Common myeloid progenitor, CD34-positive (primary cell): ENCODE data around the gene DOCK10.

Source experiments
- CTCF ChIA-PET: fragments of 350-600 bp; sonication (Branson Sonifier 250); formaldehyde crosslinking; loops from one replicate; lab custom pipeline; 2021; ENCODE audit warnings: antibody characterized with exemption; lab: Charles Lee
- POLR2A ChIA-PET: fragments of 350-600 bp; sonication (Branson Sonifier 250); formaldehyde crosslinking; loops from one replicate; lab custom pipeline; 2021; ENCODE audit warnings: antibody characterized with exemption; lab: Charles Lee
- DNase-seq, 3 donors: peaks; one replicate each; pipeline versions ENCODE4 v3.0.0 to v3.0.0-alpha.2; 2013
- H3K27ac ChIP-seq, 2 experiments: 1 replicate in 1 of 2; 2 replicates in 1 of 2; pipeline ENCODE4 v1.7.0; 2013; ENCODE audit warnings: inconsistent platforms in 2 of 2, low read length in 2 of 2, mild to moderate bottlenecking in 2 of 2, low read depth in 1 of 2, moderate library complexity in 1 of 2; ENCODE audit not compliant: severe bottlenecking in 2 of 2, insufficient read depth in 1 of 2, poor library complexity in 1 of 2
- H3K27me3 ChIP-seq, 5 experiments: replicated peaks in 2 of 5; 1 replicate in 3 of 5; 2 replicates in 2 of 5; pipeline versions ENCODE4 v1.6.1 to v1.7.0; 2013; ENCODE audit warnings: low read length in 4 of 5, mild to moderate bottlenecking in 2 of 5, moderate library complexity in 2 of 5, inconsistent platforms in 1 of 5; ENCODE audit not compliant: insufficient read depth in 5 of 5, control insufficient read depth in 4 of 5
- H3K36me3 ChIP-seq, 4 experiments: 1 replicate in 2 of 4; 2 replicates in 2 of 4; pipeline versions ENCODE4 v1.6.1 to v1.7.0; 2013; ENCODE audit warnings: low read length in 3 of 4, control low read depth in 1 of 4, mild to moderate bottlenecking in 1 of 4; ENCODE audit not compliant: control insufficient read depth in 4 of 4, insufficient read depth in 4 of 4
- H3K4me1 ChIP-seq, 4 experiments: 1 replicate in 3 of 4; 2 replicates in 1 of 4; pipeline versions ENCODE4 v1.6.1 to v1.7.1; 2013; ENCODE audit warnings: low read length in 3 of 4, mild to moderate bottlenecking in 3 of 4, control low read depth in 1 of 4, inconsistent platforms in 1 of 4, moderate library complexity in 1 of 4; ENCODE audit not compliant: control insufficient read depth in 4 of 4, insufficient read depth in 4 of 4; ENCODE audit errors: control extremely low read depth in 1 of 4
- H3K4me3 ChIP-seq, 7 experiments: 1 replicate in 4 of 7; 2 replicates in 3 of 7; pipeline versions ENCODE4 v1.5.1 to v1.7.0; 2013; ENCODE audit warnings: mild to moderate bottlenecking in 7 of 7, low read length in 6 of 7, moderate library complexity in 6 of 7, inconsistent platforms in 2 of 7, low read depth in 2 of 7, control low read depth in 1 of 7; ENCODE audit not compliant: insufficient read depth in 4 of 7, control insufficient read depth in 1 of 7; ENCODE audit errors: extremely low read depth in 1 of 7
- H3K9me3 ChIP-seq, 5 experiments: 1 replicate in 4 of 5; 2 replicates in 1 of 5; pipeline versions ENCODE4 v1.6.1 to v1.7.1; 2013; ENCODE audit warnings: low read length in 4 of 5, mild to moderate bottlenecking in 2 of 5, inconsistent platforms in 1 of 5, low read depth in 1 of 5, moderate library complexity in 1 of 5; ENCODE audit not compliant: control insufficient read depth in 4 of 5, insufficient read depth in 2 of 5; ENCODE audit errors: control extremely low read depth in 1 of 5
- WGBS: methylation state at CpG from one replicate; pipeline ENCODE4 v1.1.5; 2013; ENCODE audit not compliant: insufficient coverage; 5-methylcytosine and 5-hydroxymethylcytosine counted together

The DOCK10 gene

DNA sequence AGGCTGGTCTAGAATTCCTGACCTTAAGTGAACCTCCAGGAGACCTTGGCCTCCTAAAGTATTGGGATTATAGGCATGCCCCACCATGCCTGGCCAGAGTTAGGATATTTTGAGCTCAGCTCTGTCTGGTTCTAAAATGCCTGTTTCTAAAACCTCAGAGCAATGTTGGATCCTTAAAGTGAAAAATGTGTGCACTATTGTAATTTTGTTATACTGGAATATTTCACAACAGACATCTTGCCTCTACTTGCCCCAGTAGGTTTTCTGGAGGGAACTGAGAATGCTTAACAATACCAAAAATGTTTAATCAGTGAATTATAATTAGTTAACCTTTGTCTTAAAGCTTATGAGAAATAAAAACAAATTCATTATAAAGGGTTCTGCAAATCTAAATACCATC, 181.5 kb downstream of the DOCK10 start:
- peaks cover 5 to 49% (median 19%) of the 10 kb centered on the region in 4 experiments for H3K36me3 ChIP-seq
- no peaks in the 10 kb centered on the region for H3K4me1 ChIP-seq
- DNase-seq = no peak
- H3K9me3 ChIP-seq = no peaks in the 10 kb centered on the region
- H3K27ac ChIP-seq = no peak overlapping the region
- POLR2A ChIA-PET = interaction anchor here (1.0 kb wide), 1 partner anchor 34 kb away, joined by 3 read pairs; no protein-coding TSS in a partner anchor
- CTCF ChIA-PET = interaction anchor here (0.8 to 1.4 kb wide), 2 partner anchors 20 to 141 kb away, joined by 3 read pairs; no protein-coding TSS in a partner anchor
- H3K27me3 ChIP-seq = no peaks in the 10 kb centered on the region
- H3K4me3 ChIP-seq = no peak overlapping the region

DNA sequence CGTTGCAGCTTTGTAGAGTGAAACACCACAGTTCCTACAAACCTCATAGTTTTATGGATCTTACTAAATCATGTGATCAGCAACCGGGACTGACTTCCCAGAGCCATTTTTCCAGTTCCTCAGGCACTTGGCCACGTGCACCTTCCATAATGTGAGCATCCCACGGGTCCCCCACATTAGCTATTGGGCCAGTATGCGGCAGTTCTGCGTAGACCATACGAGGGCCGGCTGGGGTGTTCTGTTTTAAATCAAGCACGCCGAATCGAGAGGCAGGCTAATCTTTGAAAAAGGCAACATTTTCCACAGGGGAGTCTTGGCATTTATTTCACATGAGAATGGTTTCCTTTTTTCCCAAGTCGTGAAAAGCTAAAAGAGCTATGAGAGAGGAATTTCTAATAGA, 190.5 kb downstream of the DOCK10 start:
- H3K27ac ChIP-seq = no peak overlapping the region
- H3K9me3 ChIP-seq = no peaks in the 10 kb centered on the region
- H3K27me3 ChIP-seq = no peaks in the 10 kb centered on the region
- peaks cover 14 to 51% (median 22%) of the 10 kb centered on the region in 4 experiments for H3K36me3 ChIP-seq
- 99% methylated on average over 11 of the region's 12 CpGs for WGBS
- DNase-seq = no peak
- ChIA-PET CTCF (no interaction called here), POLR2A (interaction anchor here (0.6 kb wide), 1 partner anchor 200 kb away, joined by 4 read pairs; no protein-coding TSS in a partner anchor)
- H3K4me1 ChIP-seq = peaks cover 0 to 4% (median 0%) of the 10 kb centered on the region in 4 experiments
- H3K4me3 ChIP-seq = no peak overlapping the region

DNA sequence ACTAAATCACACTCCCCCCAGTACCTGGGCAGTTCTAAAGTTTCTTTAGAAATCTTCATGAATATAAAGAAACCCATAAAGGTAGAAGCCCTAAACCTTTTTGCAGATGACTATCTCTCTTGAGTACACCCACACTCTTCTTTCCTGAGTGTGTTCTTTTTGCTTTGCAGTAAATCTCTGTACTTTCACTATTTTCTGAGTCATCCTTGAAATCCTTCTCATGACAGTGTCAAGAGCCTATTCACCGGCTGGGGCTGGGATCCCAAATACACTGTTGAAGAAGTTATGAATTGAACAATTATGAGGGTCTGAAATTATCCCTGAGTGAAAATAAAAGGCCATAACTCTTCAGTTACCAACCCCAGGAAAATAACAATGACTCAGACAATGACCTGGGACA, 192.2 kb downstream of the DOCK10 start:
- Histone ChIP-seq H3K27me3 (no peaks in the 10 kb centered on the region), H3K4me1 (peaks cover 0 to 4% (median 0%) of the 10 kb centered on the region in 4 experiments), H3K9me3 (no peaks in the 10 kb centered on the region), H3K27ac (no peak overlapping the region), H3K4me3 (no peak overlapping the region), H3K36me3 (peaks cover 14 to 52% (median 22%) of the 10 kb centered on the region in 4 experiments)
- no CpG with 5 or more reads among the region's 1 CpG for WGBS
- POLR2A ChIA-PET = no interaction called here
- no peak for DNase-seq
- CTCF ChIA-PET = no interaction called here

DNA sequence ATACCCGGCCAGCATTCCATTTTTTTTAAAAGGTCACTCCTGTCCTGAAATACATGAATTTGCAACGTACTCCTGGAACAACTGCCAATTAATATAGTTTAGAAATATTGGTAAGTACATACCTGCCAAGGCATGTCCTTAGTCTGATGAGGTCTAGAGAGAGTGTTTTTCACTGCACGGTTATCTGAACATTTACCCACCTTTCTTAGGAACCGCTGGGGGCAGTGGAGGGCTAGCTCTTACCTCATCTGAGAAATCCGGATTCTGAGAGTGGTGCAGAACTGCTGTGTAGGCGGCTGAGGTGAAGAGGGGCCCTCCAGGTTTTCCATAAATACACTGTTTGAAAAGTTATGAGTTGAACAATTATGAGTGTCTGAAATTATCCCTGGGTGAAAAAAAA, 193.0 kb downstream of the DOCK10 start:
- Histone ChIP-seq H3K9me3 (no peaks in the 10 kb centered on the region), H3K27ac (no peak overlapping the region), H3K36me3 (peaks cover 20 to 60% (median 26%) of the 10 kb centered on the region in 4 experiments), H3K27me3 (no peaks in the 10 kb centered on the region), H3K4me3 (no peak overlapping the region), H3K4me1 (peaks cover 0 to 4% (median 0%) of the 10 kb centered on the region in 4 experiments)
- CTCF ChIA-PET = interaction anchor here (0.8 to 1.4 kb wide), 2 partner anchors 61 to 145 kb away, joined by 3 read pairs; no protein-coding TSS in a partner anchor
- WGBS = 100% methylated on average over 5 of the region's 6 CpGs
- POLR2A ChIA-PET = no interaction called here
- peak in 2 of 3 donors; percentile 1 to 5 for DNase-seq

DNA sequence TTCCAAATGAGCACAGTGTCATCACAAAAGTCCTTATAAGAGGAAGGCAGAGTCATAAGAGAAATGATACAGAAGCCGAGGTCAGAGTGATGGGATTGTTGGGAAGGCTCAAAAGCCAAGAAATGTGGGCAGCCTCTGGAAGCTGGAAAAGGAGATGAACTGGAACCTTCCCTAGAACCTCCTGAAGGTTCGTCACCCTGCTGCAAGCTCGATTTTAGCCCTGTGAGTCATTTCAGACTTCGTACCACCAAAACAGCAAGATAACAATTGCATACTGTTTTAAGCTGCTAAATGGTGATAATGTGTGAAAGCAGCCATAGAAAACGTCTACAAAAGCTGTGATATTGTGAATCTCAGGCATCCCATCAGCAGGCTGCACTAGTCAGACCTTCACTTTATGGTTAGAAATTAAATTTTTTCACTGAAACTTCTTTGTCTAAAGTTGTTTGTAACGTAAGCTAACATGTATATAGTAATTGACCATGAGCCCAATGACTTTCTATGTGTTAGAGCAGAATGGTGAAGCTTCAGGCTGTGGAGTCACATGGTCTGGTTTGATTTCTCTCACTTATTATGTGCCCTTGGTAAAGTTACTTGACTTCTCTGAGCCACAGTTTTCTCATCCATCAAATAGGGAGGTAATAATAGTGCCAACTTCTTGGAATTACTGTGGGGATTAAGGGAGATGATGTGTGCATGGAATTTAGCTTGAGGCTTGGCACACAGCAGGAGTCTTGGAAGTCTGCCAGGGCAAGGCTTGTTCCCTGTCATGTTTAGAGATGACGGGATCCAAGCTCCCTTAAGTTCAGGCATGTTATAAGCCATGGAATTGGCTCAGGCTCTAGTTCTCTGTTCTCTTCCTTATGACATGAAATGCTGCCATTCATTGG, 194.1 kb downstream of the DOCK10 start:
- Histone ChIP-seq H3K27me3 (no peaks in the 10 kb centered on the region), H3K27ac (no peak overlapping the region), H3K4me3 (no peak overlapping the region), H3K36me3 (peaks cover 20 to 65% (median 28%) of the 10 kb centered on the region in 4 experiments), H3K4me1 (peaks cover 0 to 4% (median 0%) of the 10 kb centered on the region in 4 experiments), H3K9me3 (no peaks in the 10 kb centered on the region)
- POLR2A ChIA-PET = no interaction called here
- no peak for DNase-seq
- 95% methylated on average over 6 of the region's 7 CpGs for whole genome bisulfite sequencing
- CTCF ChIA-PET = interaction anchor here (1.3 to 1.8 kb wide), 3 partner anchors 10 to 146 kb away, joined by 3 to 4 read pairs (median 3); no protein-coding TSS in a partner anchor

DNA sequence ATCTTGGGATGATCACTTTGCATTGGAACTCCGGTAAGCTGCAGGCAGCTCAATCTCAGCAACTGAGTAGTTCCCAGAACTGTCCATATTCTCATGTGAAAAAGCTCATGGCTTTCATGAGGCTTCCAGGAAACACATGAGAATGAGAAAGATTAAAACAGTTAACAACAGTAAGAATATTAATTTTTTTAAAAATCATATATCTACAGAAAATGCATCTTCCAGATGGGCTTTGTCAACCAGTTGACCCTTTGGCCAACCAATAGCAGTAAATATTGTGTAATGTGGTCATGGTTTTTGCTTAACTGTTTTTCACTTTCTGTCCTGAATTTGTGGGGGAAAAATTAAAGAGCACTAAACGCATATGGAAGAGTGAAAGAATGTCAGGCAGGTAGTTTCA, 194.9 kb downstream of the DOCK10 start:
- 100% methylated on average over 2 of the region's 2 CpGs for WGBS
- Histone ChIP-seq H3K27ac (no peak overlapping the region), H3K36me3 (peaks cover 20 to 74% (median 30%) of the 10 kb centered on the region in 4 experiments), H3K4me1 (peaks cover 0 to 4% (median 0%) of the 10 kb centered on the region in 4 experiments), H3K9me3 (no peaks in the 10 kb centered on the region), H3K4me3 (no peak overlapping the region), H3K27me3 (no peaks in the 10 kb centered on the region)
- DNase-seq = no peak
- ChIA-PET CTCF (interaction anchor here (1.3 to 1.8 kb wide), 2 partner anchors 11 to 112 kb away, joined by 3 to 4 read pairs; no protein-coding TSS in a partner anchor), POLR2A (no interaction called here)

DNA sequence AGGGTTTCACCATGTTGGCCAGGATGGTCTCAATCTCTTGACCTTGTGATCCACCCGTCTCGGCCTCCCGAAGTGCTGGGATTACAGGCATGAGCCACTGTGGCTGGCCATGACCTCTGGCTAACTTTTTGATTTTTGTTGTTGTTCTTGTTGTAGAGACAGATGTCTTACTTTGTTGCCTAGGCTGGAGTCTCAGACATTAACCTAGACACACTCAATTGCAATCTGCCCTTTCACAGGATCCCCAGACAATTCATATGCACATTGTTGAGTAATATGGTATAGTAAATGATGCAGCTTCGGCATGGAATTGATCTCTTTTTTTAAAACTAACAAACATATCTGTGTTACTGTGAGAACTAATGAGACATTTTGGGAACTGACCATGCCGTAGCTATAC, 195.6 kb downstream of the DOCK10 start:
- ChIA-PET POLR2A (no interaction called here), CTCF (no interaction called here)
- no CpG with 5 or more reads among the region's 5 CpGs for WGBS
- H3K36me3 ChIP-seq = peaks cover 20 to 76% (median 31%) of the 10 kb centered on the region in 4 experiments
- no peaks in the 10 kb centered on the region for H3K9me3 ChIP-seq
- H3K27me3 ChIP-seq = no peaks in the 10 kb centered on the region
- H3K4me3 ChIP-seq = no peak overlapping the region
- no peak overlapping the region for H3K27ac ChIP-seq
- H3K4me1 ChIP-seq = no peaks in the 10 kb centered on the region
- no peak for DNase-seq
